Activated T-cell treated with anti-CD3 and anti-CD28 coated beads for 1 hour (primary cell): ENCODE results near the gene ANKRD30BL.
"Not testable (repeated sequence)": the region's sequence is repeated elsewhere in the genome, so short reads cannot be mapped to it uniquely, and the experiment has no call there.

Experiments used
- DNase-seq: peaks from one replicate; pipeline ENCODE4 v3.0.0-alpha.2; 2020; ENCODE audit warnings: low read depth

Gene ANKRD30BL, protein sequence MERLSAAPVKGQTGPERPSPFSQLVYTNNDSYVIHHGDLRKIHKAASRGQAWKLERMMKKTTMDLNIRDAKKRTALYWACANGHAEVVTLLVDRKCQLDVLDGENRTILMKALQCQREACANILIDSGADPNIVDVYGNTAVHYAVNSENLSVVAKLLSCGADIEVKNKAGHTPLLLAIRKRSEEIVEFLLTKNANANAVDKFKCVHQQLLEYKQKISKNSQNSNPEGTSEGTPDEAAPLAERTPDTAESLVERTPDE

DNA sequence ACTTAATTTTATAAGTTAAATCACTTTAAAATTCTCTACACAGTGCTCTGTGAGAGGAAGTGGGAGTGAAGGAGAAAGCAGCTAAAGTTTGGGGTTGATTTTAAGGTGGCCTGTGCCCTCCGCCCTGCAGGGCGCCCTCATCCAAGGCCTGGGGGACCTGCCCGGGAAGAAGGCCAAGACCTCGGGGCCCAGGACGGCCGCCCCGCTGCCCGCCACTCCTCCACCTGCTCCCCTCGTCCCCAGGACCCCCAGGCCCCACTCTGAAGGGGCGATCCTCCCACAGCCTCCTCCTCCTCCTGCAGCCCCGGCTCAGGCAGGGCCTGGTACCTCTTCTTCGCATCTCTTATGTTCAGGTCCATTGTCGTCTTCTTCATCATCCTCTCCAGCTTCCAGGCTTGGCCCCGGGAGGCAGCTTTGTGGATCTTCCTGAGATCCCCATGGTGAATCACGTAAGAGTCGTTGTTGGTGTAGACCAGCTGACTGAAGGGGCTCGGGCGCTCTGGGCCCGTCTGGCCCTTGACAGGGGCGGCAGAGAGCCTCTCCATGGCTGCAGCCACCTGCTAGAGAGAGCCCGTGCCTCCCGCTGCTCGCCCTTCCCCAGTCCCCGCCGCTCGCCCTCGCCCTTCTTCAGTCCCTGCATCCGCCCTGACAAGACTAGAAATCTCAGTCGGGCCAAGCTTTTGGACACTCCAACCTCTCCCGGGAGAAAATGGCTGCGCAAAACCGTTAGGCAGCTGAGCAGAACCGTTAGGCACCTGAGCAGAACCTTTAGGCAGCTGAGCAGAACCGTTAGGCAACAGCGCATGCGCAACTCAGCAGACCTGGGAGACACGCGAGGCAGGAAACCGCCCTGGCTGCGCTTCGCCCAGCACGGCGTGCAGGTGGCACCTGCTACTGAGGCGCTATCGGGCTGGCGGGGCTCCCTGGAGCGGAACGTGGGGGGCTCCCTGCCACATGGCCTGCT lies at the start of gene ANKRD30BL:
Gene ANKRD30BL (minus strand): TSS at position 792 of the 964 bp plus-strand sequence. CDS start 247 bp downstream, at position 545.
- DNase-seq: not testable (repeated sequence)

DNA sequence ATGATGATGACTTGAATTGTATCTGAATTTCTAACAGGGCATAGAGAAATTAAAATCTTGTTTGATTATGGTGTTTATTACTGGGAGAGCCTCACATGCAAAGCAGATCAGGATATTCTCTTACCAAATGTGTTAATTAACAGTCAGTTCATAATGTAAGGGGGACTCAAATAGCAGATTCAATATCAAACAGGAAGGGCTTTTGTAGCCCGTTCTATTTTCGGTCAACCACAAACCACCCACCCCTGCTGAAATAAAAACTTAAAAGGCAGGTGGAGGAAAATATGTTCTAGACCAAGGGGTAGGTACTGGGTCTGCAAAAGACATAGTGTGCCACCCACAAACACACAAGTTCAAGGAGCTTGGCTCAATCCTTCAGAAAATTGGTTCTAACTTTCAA lies 41.1 kb upstream of the ANKRD30BL start:
- DNase-seq: not testable (repeated sequence)

DNA sequence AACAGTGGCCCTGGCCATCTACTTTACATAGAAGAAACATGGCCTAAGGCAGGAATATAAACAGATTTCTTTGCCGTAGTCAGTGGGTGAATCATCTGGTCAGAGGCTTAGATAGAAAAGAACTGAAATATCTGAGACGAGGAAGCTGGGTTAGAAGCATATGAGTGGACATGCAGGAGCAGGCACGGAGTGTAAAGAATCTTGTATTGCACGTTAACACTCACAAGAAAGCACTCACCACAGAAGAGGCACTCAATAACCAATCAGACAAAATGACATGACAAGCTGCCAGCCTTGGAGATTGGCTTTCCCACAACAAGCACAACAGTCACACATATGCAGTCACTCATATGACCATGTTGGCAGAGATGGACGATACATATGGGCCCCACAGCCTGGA lies 31.1 kb upstream of the ANKRD30BL start:
- not testable (repeated sequence) for DNase-seq

DNA sequence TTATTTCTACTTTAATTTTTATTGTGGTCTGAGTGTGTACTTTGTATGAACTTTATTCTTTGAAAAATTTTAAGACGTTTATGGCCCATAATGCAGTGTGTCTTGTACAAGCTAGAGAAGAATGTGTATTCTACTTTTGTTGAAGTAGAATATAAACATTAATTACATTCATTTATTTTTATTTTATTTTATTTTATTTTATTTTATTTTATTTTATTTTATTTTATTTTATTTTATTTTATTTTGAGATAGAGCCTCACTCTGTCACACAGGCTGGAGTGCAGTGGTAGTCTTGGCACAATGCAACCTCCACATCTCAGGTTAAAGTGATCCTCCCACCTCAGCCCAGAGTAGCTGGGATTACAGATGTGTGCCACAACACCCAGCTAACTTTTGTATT lies 5.3 kb upstream of the ANKRD30BL start:
- DNase-seq: not testable (repeated sequence)

- not testable (repeated sequence) for DNase-seq
Observed at GRCh38 chr2:132162125-132162660, 441 bp upstream of the ANKRD30BL start.

DNA sequence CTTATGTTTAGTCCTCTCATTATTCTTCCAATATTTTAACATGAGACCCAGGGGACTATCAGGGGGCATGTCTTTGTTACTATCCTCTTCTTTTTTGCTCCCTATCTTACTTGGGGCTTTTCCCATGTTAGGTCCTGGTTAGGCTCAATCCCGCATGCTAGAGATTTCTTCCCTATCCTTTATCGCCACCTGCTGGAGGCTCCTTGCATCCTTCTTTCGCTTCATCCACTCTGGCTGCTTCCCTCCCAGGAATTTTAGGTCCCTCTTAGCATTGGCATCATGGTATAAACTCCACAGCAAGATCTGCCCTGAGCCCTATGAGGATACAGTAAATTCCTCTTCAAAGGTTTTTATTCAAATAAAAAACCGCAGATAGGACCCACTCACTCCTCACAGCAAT lies 15.0 kb downstream of the ANKRD30BL start:
- DNase-seq: not testable (repeated sequence)
